SK-N-SH (cell line): ENCODE results near the gene SNF8. TPM values are rescaled to one million over a fixed set of nuclear protein-coding genes. Genes with fewer than 3 reads are reported as not detected.

ENCODE experiments used
- CTCF ChIA-PET: fragments of 300-600, 350-600 bp; formaldehyde crosslinking; extraction: SDS; loops from one replicate; lab custom pipeline; 2021; lab: Yijun Ruan, JAX
- POLR2A ChIA-PET: fragments of 350-600 bp; sonication (Branson Sonifier 250); formaldehyde crosslinking; extraction: SDS; loops from one replicate; lab custom pipeline; 2020; ENCODE audit warnings: antibody characterized with exemption, inconsistent platforms; lab: Yijun Ruan, JAX
- DNase-seq: peaks from one replicate; pipeline ENCODE4 v3.0.0; 2012
- H2AFZ ChIP-seq: fragments of 200-600 bp; sonication (generic); 2 replicates; pipeline ENCODE4 v1.8.1; 2016; ENCODE audit warnings: antibody characterized with exemption, mild to moderate bottlenecking, low read depth
- H3F3A ChIP-seq: fragments of 200-600 bp; sonication (generic); replicated peaks from 2 replicates; pipeline ENCODE3; 2016; ENCODE audit warnings: antibody characterized with exemption, mild to moderate bottlenecking; ENCODE audit not compliant: insufficient read depth
- H3K27ac ChIP-seq, 2 experiments: fragments of 200-500 bp in 1 of 2; fragments of 200-600 bp in 1 of 2; sonication (Bioruptor generic) in 1 of 2; sonication (generic), shearing (Covaris generic) in 1 of 2; 2 replicates each; pipeline versions ENCODE4 v1.5.1 to v1.6.1; 2014 to 2016; ENCODE audit warnings: low read depth in 2 of 2, inconsistent platforms in 1 of 2, low read length in 1 of 2, mild to moderate bottlenecking in 1 of 2, mixed read lengths in 1 of 2
- H3K27me3 ChIP-seq: fragments of 200-600 bp; sonication (generic), shearing (Covaris generic); 2 replicates; pipeline ENCODE4 v1.6.1; 2016; ENCODE audit warnings: mixed run types; ENCODE audit not compliant: insufficient read depth
- H3K36me3 ChIP-seq, 2 experiments: fragments of 200-500 bp in 1 of 2; fragments of 200-600 bp in 1 of 2; sonication (Bioruptor generic) in 1 of 2; sonication (generic) in 1 of 2; replicated peaks in 1 of 2; 2 replicates each; pipeline versions ENCODE3 to v1.5.1; 2014 to 2016; ENCODE audit warnings: low read length in 1 of 2, mild to moderate bottlenecking in 1 of 2; ENCODE audit not compliant: insufficient read depth in 2 of 2, control insufficient read depth in 1 of 2
- H3K4me1 ChIP-seq, 2 experiments: fragments of 200-500 bp in 1 of 2; fragments of 200-600 bp in 1 of 2; sonication (Bioruptor generic) in 1 of 2; sonication (generic), shearing (Covaris generic) in 1 of 2; 2 replicates each; pipeline versions ENCODE4 v1.5.1 to v1.6.1; 2014 to 2016; ENCODE audit warnings: low read depth in 1 of 2, low read length in 1 of 2, mixed run types in 1 of 2; ENCODE audit not compliant: insufficient read depth in 2 of 2, control insufficient read depth in 1 of 2
- H3K4me2 ChIP-seq: fragments of 200-600 bp; sonication (generic), shearing (Covaris generic); 2 replicates; pipeline ENCODE4 v1.6.1; 2017; ENCODE audit warnings: mixed run types
- H3K4me3 ChIP-seq, 2 experiments: fragments of 200-500 bp in 1 of 2; fragments of 200-600 bp in 1 of 2; sonication (Bioruptor generic) in 1 of 2; sonication (generic), shearing (Covaris generic) in 1 of 2; 2 replicates each; pipeline versions ENCODE4 v1.5.1 to v1.8.1; 2014 to 2016; ENCODE audit warnings: low read depth in 2 of 2, inconsistent platforms in 1 of 2, low read length in 1 of 2, mild to moderate bottlenecking in 1 of 2, mixed read lengths in 1 of 2, moderate library complexity in 1 of 2
- H3K79me2 ChIP-seq: fragments of 200-600 bp; sonication (generic); 2 replicates; pipeline ENCODE4 v1.8.1; 2017; ENCODE audit warnings: mild to moderate bottlenecking; ENCODE audit not compliant: insufficient read depth
- H3K9ac ChIP-seq: fragments of 200-600 bp; sonication (generic); 2 replicates; pipeline ENCODE4 v1.6.1; 2017; ENCODE audit warnings: mixed run types
- H3K9me2 ChIP-seq: fragments of 200-600 bp; sonication (generic); 2 replicates; pipeline ENCODE4 v1.6.1; 2017; ENCODE audit warnings: mixed run types
- H3K9me3 ChIP-seq: fragments of 200-600 bp; sonication (generic); 2 replicates; pipeline ENCODE4 v1.6.1; 2017; ENCODE audit warnings: mixed run types, mild to moderate bottlenecking, moderate library complexity
- H4K20me1 ChIP-seq: fragments of 200-600 bp; sonication (generic); 2 replicates; pipeline ENCODE4 v1.6.1; 2017; ENCODE audit warnings: mild to moderate bottlenecking, mixed run types; ENCODE audit not compliant: insufficient read depth
- ELF1 ChIP-seq: IDR thresholded peaks from 2 replicates; pipeline ENCODE4 v1.4.0; 2012
- EZH2phosphoT487 ChIP-seq: fragments of 200-600 bp; sonication (generic); IDR thresholded peaks from 2 replicates; pipeline ENCODE4 v1.6.1; 2017; ENCODE audit warnings: low read depth, mixed run types, mild to moderate bottlenecking, antibody characterized with exemption, moderate library complexity, borderline replicate concordance
- FOSL2 ChIP-seq: IDR thresholded peaks from 2 replicates; pipeline ENCODE4 v1.4.0; 2012; ENCODE audit warnings: low read depth, mild to moderate bottlenecking, moderate library complexity, borderline replicate concordance
- FOXM1 ChIP-seq: IDR thresholded peaks from 2 replicates; pipeline ENCODE4 v1.4.0; 2012; ENCODE audit warnings: low read depth, mild to moderate bottlenecking
- NRF1 ChIP-seq: IDR thresholded peaks from 2 replicates; pipeline ENCODE4 v1.6.1; 2012; ENCODE audit warnings: low read depth, mild to moderate bottlenecking, low read length
- POLR2AphosphoS5 ChIP-seq: IDR thresholded peaks from 2 replicates; pipeline ENCODE4 v1.6.1; 2012; ENCODE audit warnings: low read depth, low read length
- RAD21 ChIP-seq: IDR thresholded peaks from 2 replicates; pipeline ENCODE4 v1.6.1; 2012; ENCODE audit warnings: mild to moderate bottlenecking, low read length
- RCOR1 ChIP-seq: fragments of 150-350 bp; IDR thresholded peaks from 2 replicates; pipeline ENCODE4 v1.6.1; 2017; ENCODE audit warnings: antibody characterized with exemption, low read length
- RFX5 ChIP-seq: IDR thresholded peaks from 2 replicates; pipeline ENCODE4 v1.6.1; 2012; ENCODE audit warnings: mild to moderate bottlenecking, improper control_type of control experiment, low read length
- SMC3 ChIP-seq: IDR thresholded peaks from 2 replicates; pipeline ENCODE4 v1.6.1; 2012; ENCODE audit warnings: low read depth, low read length, improper control_type of control experiment
- TAF1 ChIP-seq: IDR thresholded peaks from 2 replicates; pipeline ENCODE4 v1.6.1; 2012; ENCODE audit warnings: low read depth, mild to moderate bottlenecking, low read length, moderate library complexity, borderline replicate concordance
- TEAD4 ChIP-seq: IDR thresholded peaks from 2 replicates; pipeline ENCODE4 v1.4.0; 2012; ENCODE audit warnings: mild to moderate bottlenecking, borderline replicate concordance; ENCODE audit not compliant: insufficient read depth
- WGBS: methylation state at CpG from one replicate; pipeline ENCODE4 v1.1.6; 2017; ENCODE audit warnings: low lambda C conversion rate; 5-methylcytosine and 5-hydroxymethylcytosine counted together
- polyA plus RNA-seq, 3 experiments: library from polyadenylated mRNA; depleted of rRNA; stranded (reverse); fragments of >200 nt; gene quantifications; 2 replicates each; pipeline ENCODE4 v1.2.3, GENCODE V29; 2012
- TF ChIP-seq, protein P1 (sequence below): IDR thresholded peaks from 2 replicates; pipeline ENCODE4 v1.4.0; 2012; ENCODE audit warnings: low read depth, borderline replicate concordance
- TF ChIP-seq, protein P2 (sequence below): fragments of 150-350 bp; IDR thresholded peaks from 2 replicates; pipeline ENCODE4 v1.6.1; 2017; ENCODE audit warnings: antibody characterized with exemption, low read length, low read depth, borderline replicate concordance
- TF ChIP-seq, protein P3 (sequence below): IDR thresholded peaks from 2 replicates; pipeline ENCODE4 v1.4.0; 2012; ENCODE audit warnings: low read depth, borderline replicate concordance
- TF ChIP-seq, protein P4 (sequence below): fragments of 150-350 bp; IDR thresholded peaks from 2 replicates; pipeline ENCODE4 v1.6.1; 2016; ENCODE audit warnings: mild to moderate bottlenecking, low read depth, low read length
- TF ChIP-seq, protein P5 (sequence below): IDR thresholded peaks from 2 replicates; pipeline ENCODE4 v1.6.1; 2012; ENCODE audit warnings: mild to moderate bottlenecking, low read depth, low read length, moderate library complexity

SNF8 gene
- polyA plus RNA-seq, 1 of the 3 experiments (the other 2 are of a cell fraction): 358 TPM

DNA sequence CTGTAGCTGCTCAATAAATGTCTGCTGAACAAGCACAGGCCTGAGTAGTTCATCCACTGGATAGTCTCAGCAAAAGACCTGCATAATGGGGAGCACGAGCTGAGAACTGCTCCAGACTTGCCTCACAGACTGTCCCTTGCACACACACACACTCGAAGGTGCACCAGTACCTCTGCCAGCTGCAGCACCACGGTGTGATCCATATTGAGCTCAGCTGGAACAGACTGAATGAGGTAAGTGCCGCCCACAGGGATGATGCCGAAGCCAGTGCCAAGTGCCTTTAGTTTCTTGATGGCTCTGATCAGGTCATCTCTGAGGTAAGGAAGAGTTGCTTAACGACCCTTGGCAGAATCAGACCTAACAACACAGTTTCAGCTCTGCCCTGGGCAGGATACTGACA lies 11.6 kb downstream of the SNF8 start:
- ChIA-PET CTCF (interaction anchor here (0.7 to 1.3 kb wide), 2 partner anchors 54 to 99 kb away, joined by 3 read pairs; no protein-coding TSS in a partner anchor), POLR2A (interaction anchor here (2.0 kb wide), 1 partner anchor 11 kb away, joined by 11 read pairs; the partner anchor contains the start of gene SNF8)
- Histone ChIP-seq H3K36me3 (peaks cover 73 to 74% of the 10 kb centered on the region in 2 experiments), H3K4me2 (no peak overlapping the region), H3K27me3 (no peaks in the 10 kb centered on the region), H3K27ac (no peak overlapping the region), H3K79me2 (0 out of 2 replicates have a peak, but pooled peaks cover 1% of the 10 kb centered on the region), H3K9ac (no peak overlapping the region), H3K9me2 (no peaks in the 10 kb centered on the region), H3K4me3 (no peak overlapping the region), H3K4me1 (no peaks in the 10 kb centered on the region), H4K20me1 (no peaks in the 10 kb centered on the region), H3F3A (peaks cover 53% of the 10 kb centered on the region), H3K9me3 (no peaks in the 10 kb centered on the region), H2AFZ (no peak overlapping the region)
- DNase-seq: no peak
- no peak for TF ChIP-seq FOXM1
- no peak for TF ChIP-seq ELF1
- TF ChIP-seq NRF1: no peak
- TF ChIP-seq, protein P1, sequence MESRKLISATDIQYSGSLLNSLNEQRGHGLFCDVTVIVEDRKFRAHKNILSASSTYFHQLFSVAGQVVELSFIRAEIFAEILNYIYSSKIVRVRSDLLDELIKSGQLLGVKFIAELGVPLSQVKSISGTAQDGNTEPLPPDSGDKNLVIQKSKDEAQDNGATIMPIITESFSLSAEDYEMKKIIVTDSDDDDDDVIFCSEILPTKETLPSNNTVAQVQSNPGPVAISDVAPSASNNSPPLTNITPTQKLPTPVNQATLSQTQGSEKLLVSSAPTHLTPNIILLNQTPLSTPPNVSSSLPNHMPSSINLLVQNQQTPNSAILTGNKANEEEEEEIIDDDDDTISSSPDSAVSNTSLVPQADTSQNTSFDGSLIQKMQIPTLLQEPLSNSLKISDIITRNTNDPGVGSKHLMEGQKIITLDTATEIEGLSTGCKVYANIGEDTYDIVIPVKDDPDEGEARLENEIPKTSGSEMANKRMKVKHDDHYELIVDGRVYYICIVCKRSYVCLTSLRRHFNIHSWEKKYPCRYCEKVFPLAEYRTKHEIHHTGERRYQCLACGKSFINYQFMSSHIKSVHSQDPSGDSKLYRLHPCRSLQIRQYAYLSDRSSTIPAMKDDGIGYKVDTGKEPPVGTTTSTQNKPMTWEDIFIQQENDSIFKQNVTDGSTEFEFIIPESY: no peak
- no peak for TF ChIP-seq TAF1
- TF ChIP-seq, protein P2, sequence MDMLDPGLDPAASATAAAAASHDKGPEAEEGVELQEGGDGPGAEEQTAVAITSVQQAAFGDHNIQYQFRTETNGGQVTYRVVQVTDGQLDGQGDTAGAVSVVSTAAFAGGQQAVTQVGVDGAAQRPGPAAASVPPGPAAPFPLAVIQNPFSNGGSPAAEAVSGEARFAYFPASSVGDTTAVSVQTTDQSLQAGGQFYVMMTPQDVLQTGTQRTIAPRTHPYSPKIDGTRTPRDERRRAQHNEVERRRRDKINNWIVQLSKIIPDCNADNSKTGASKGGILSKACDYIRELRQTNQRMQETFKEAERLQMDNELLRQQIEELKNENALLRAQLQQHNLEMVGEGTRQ: no peak
- no peak for TF ChIP-seq RCOR1
- no peak for TF ChIP-seq RAD21
- TF ChIP-seq RFX5: no peak
- TF ChIP-seq, protein P3, sequence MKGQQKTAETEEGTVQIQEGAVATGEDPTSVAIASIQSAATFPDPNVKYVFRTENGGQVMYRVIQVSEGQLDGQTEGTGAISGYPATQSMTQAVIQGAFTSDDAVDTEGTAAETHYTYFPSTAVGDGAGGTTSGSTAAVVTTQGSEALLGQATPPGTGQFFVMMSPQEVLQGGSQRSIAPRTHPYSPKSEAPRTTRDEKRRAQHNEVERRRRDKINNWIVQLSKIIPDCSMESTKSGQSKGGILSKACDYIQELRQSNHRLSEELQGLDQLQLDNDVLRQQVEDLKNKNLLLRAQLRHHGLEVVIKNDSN: no peak
- TF ChIP-seq, protein P4, sequence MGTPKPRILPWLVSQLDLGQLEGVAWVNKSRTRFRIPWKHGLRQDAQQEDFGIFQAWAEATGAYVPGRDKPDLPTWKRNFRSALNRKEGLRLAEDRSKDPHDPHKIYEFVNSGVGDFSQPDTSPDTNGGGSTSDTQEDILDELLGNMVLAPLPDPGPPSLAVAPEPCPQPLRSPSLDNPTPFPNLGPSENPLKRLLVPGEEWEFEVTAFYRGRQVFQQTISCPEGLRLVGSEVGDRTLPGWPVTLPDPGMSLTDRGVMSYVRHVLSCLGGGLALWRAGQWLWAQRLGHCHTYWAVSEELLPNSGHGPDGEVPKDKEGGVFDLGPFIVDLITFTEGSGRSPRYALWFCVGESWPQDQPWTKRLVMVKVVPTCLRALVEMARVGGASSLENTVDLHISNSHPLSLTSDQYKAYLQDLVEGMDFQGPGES: no peak
- no peak for TF ChIP-seq EZH2phosphoT487
- no peak for TF ChIP-seq POLR2AphosphoS5
- no peak for TF ChIP-seq SMC3
- TF ChIP-seq, protein P5, sequence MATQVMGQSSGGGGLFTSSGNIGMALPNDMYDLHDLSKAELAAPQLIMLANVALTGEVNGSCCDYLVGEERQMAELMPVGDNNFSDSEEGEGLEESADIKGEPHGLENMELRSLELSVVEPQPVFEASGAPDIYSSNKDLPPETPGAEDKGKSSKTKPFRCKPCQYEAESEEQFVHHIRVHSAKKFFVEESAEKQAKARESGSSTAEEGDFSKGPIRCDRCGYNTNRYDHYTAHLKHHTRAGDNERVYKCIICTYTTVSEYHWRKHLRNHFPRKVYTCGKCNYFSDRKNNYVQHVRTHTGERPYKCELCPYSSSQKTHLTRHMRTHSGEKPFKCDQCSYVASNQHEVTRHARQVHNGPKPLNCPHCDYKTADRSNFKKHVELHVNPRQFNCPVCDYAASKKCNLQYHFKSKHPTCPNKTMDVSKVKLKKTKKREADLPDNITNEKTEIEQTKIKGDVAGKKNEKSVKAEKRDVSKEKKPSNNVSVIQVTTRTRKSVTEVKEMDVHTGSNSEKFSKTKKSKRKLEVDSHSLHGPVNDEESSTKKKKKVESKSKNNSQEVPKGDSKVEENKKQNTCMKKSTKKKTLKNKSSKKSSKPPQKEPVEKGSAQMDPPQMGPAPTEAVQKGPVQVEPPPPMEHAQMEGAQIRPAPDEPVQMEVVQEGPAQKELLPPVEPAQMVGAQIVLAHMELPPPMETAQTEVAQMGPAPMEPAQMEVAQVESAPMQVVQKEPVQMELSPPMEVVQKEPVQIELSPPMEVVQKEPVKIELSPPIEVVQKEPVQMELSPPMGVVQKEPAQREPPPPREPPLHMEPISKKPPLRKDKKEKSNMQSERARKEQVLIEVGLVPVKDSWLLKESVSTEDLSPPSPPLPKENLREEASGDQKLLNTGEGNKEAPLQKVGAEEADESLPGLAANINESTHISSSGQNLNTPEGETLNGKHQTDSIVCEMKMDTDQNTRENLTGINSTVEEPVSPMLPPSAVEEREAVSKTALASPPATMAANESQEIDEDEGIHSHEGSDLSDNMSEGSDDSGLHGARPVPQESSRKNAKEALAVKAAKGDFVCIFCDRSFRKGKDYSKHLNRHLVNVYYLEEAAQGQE: no peak
- no peak for TF ChIP-seq TEAD4
- no peak for TF ChIP-seq FOSL2
- WGBS: 95% methylated on average over 2 of the region's 6 CpGs
